B cell (primary cell): ENCODE measurements around the gene TSPO.

Experiments used
- EZH2 ChIP-seq: IDR thresholded peaks from 2 replicates; pipeline ENCODE4 v1.6.1; 2012; ENCODE audit warnings: borderline replicate concordance, low read depth, mild to moderate bottlenecking, moderate library complexity, low read length; ENCODE audit not compliant: insufficient read depth, poor library complexity, severe bottlenecking
- TF ChIP-seq, protein P1 (sequence below): fragments of 200-600 bp; IDR thresholded peaks from one replicate; pipeline ENCODE4 v1.8.0; 2022; ENCODE audit warnings: antibody characterized with exemption, mild to moderate bottlenecking

DNA sequence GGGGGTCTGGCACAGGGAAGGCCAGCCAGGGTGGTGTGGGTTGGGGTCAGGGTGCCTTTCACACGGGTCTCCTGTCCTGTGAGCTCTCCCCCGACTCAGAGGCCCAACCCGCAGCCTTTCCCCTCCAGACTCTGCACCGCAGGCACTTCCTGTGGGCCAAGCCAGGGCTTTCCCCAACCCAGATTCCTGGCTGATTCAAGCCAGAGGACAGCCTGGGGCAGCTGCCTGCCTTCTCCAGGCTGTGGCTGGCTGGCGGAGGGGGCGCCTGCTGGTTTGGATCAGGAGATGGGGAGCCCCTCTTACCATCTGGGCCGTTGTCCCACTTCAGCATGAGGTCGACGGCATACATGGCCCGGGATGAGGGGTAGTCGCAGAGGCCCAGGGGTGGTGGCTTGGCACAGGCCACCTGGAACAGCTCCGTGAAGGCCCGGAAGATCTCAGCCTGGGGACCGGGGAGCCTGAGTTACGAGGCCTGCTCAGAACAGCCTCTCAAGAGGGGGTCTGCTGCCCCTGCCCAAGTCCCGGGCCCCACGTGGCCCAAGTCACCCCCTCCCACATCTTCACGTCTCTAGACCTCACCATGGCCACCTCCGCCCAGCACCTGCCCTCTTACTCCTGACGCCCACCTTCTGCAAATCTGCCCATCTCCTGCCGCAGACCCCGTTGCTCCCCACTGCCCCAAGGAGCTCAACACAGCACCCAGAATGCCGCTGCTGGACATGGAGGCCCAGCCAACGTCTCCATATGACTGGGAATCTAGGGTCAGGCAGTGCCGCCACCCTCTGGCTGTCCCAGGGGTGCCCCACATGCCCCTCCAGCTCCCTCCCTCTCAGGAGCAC is 17.3 kb downstream of the TSPO start:
- TF ChIP-seq, protein P1, sequence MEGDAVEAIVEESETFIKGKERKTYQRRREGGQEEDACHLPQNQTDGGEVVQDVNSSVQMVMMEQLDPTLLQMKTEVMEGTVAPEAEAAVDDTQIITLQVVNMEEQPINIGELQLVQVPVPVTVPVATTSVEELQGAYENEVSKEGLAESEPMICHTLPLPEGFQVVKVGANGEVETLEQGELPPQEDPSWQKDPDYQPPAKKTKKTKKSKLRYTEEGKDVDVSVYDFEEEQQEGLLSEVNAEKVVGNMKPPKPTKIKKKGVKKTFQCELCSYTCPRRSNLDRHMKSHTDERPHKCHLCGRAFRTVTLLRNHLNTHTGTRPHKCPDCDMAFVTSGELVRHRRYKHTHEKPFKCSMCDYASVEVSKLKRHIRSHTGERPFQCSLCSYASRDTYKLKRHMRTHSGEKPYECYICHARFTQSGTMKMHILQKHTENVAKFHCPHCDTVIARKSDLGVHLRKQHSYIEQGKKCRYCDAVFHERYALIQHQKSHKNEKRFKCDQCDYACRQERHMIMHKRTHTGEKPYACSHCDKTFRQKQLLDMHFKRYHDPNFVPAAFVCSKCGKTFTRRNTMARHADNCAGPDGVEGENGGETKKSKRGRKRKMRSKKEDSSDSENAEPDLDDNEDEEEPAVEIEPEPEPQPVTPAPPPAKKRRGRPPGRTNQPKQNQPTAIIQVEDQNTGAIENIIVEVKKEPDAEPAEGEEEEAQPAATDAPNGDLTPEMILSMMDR, result no peak
- no peak for TF ChIP-seq EZH2
